Subcutaneous adipose tissue (tissue), 4 donors: Measurements from ENCODE around the gene SHH. TPM values are rescaled to one million over a fixed set of nuclear protein-coding genes. Genes with fewer than 3 reads are reported as not detected.

Experiments used
- CTCF ChIP-seq: fragments of 450-650 bp; IDR thresholded peaks from one replicate; pipeline ENCODE4 v1.5.1; 2016; ENCODE audit warnings: low read depth, mild to moderate bottlenecking, control low read depth, antibody characterized with exemption, moderate library complexity
- total RNA-seq, 4 donors: library from RNA; depleted of rRNA; stranded (reverse); fragments of >200 nt; gene quantifications; one replicate each; pipeline ENCODE4 v1.1.0, GENCODE V29; 2016

The SHH gene
- total RNA-seq, 4 donors from 2014 or later = not detected

GRCh38 chr7:155796381-155797261 lies 15.6 kb downstream of the SHH start:
- TF ChIP-seq CTCF = no peak

- no peak for TF ChIP-seq CTCF
Observed at GRCh38 chr7:155795951-155796350, 16.3 kb downstream of the SHH start.

GRCh38 chr7:155795401-155795800 lies 16.9 kb downstream of the SHH start:
- no peak for TF ChIP-seq CTCF

- TF ChIP-seq CTCF = no peak
Observed at GRCh38 chr7:155794196-155794595, 18.1 kb downstream of the SHH start.

- TF ChIP-seq CTCF = no peak
Observed at GRCh38 chr7:155793720-155794119, 18.5 kb downstream of the SHH start.

GRCh38 chr7:155792999-155793560 lies 19.2 kb downstream of the SHH start:
- TF ChIP-seq CTCF = no peak

- no peak for TF ChIP-seq CTCF
Observed at GRCh38 chr7:155792315-155792960, 19.8 kb downstream of the SHH start.
